ENCODE measurements around the gene ANKRD65.
"Not testable (repeated sequence)": the region's sequence is repeated elsewhere in the genome, so short reads cannot be mapped to it uniquely, and the experiment has no call there.

The ANKRD65 gene

GRCh38 chr1:1393428-1393827 is 27.6 kb downstream of the ANKRD65 start:
- DNase-seq (ENCODE audit: low spot score): no peak

DNA sequence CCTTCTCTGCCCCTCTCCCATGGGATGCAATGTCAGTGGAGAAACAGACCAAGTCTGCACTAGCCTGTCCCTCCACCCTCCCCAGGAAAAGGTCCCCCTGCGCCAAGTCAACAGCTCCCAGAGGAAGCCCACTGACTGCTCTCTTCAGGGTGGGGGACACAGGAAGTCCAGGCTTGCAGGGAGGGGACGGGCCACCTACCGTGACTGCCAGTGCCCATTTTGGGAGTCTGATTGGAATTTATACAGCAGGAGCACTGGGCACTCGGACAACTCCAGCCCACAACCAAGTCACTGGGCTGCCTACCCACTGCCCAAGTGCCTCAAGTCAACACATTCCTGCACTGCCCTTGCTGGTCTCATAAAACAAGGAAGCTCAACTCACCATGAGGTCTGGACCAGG is 28.1 kb downstream of the ANKRD65 start:
- DNase-seq (ENCODE audit: low spot score): no peak

DNA sequence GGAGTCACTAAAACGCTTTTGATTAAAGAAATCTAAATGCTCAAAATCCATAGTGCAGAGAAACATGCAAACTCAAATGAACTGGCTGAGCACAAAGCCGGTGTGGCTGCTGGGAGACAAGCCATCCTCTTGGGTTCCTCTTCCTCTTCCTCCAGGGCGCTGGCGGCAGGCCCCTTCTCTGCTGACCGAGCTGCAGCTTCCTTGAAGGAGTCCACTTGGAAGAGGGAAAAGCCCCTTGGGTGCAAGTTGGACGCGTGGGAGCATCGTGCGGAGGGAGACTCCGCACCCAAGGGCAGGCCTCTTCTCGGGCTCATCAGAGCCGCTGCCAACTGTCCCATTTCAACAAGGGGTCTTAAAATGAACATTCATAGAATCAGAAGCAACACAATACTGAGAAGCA is 29.9 kb downstream of the ANKRD65 start:
- DNase-seq (ENCODE audit: low spot score): no peak

GRCh38 chr1:1390675-1391074 is 30.4 kb downstream of the ANKRD65 start:
- no peak for DNase-seq (ENCODE audit: low spot score)

DNA sequence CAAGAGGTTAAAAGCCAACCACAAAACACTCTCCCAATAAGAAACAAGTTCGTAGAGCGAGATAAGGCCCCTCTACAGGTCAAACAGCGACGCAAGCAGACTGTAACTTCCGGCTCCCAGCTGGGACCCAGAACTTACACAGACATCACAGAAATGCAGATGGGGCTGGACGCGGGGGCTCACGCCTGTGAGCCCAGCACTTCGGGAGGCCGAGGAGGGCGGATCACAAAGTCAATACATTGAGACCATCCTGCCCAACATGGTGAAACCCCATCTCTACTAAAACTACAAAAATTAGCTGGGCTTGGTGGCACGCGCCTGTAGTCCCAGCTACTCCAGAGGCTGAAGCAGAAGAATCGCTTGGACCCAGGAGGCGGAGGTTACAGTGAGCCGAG is 33.0 kb downstream of the ANKRD65 start:
- no peak for DNase-seq (ENCODE audit: low spot score)

- no peak for DNase-seq (ENCODE audit: low spot score)
Observed at GRCh38 chr1:1387098-1388077, 33.7 kb downstream of the ANKRD65 start.

DNA sequence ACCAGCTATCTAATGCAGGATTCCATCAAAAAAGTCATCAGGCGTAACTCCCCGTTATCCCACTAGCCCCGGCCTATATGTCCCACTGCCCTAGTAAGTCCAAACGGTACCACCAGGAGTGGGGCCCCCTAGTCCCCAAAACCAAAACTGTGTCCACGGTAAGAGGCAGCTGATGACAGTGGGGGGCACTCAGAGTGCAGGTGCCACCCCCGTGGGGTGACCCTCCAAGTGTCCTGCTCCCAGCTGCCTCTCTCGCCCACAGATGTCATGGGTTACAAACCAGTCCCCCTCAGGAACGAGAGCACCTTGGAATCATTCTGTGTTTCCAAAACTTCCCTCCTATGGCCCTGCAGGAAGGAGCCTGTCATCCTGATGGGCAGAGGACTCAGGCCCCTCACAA is 35.1 kb downstream of the ANKRD65 start:
- DNase-seq (ENCODE audit: low spot score): no peak

- DNase-seq (ENCODE audit: low spot score): not testable (repeated sequence)
Observed at GRCh38 chr1:1385339-1385738, 35.7 kb downstream of the ANKRD65 start.

DNA sequence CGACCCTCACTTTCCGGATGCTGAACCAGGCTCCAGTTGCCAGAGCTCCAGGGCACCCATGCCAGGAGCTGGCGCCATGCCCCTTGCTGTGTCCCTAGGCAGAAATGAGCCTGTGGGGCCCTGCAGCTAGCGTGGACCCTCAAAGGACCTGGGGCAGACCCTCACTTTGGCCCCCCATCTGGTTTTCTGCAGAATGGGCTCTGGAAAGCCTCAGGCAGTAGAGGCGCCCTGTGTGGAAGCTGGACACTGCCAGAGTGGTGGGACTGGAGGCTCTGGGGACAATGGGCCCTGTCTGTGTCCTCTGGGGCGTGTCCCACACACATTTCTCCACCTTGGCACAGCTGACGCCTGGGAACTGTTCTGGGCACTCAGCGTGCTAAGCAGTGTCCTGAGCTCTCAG is 39.8 kb downstream of the ANKRD65 start:
- DNase-seq (ENCODE audit: low spot score): no peak

GRCh38 chr1:1380860-1381259 is 40.2 kb downstream of the ANKRD65 start:
- DNase-seq (ENCODE audit: low spot score): no peak

DNA sequence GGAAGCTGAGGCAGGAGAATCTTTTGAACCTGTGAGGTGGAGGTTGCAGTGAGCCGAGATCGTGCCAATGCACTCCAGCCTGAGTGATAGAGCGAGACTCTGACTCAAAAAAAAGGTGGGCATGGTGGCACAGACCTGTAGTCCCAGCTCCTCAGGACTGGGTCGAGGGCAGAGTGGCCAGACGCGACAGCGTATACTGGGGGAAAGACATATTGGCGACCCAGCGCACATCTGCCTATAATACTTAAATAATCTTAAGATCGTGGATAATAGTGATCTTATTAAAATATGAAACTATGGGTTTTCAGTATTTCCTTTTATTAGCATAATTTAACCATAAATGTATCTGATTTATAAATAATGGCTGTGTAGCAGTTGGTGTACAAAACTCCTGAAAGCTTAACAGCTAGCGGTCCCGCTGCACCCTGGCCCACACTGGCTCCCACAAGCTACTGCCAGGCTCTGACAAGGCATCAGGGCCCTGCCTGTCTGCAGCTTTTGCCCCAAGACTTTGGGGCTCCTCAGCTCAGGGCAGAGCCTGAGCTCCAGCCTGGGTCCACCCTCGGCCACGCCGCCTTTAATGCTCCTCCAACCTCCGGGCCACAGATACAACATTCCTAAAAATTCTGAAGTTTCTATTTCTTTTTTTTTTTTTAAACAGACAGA is 43.4 kb downstream of the ANKRD65 start:
- no peak for DNase-seq (ENCODE audit: low spot score)

DNA sequence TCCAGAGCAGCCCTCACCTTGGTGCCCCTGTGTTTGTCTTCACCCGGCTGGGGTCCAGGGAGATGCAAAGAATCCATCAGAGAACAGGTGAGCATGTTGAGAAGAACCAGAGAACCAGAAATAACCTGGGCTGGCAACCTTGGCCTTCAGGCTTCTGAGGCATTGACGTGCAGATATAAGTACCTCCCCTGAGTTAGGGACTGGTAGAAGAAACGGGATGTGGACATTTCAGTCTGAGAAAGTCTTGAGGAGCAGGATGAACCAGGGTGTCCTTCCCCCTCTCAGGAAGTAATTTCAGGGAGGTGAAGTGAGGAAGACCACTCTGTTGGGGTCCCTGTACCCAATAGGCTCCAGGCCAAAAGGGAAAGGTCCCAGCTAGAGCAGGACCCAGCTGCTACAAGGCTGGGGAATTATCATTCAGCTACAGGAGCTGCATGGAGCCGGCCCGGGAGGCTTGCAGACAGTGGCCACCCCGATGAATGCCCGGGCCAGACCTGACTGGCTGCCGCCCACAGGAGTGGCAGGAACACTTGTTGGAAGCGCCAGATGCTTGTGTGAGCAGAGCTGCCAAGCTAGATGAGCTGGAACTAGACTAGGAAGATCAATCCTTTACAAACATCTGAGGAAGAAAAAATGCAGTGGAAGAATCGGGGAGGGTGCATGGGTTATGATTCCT is 44.4 kb downstream of the ANKRD65 start:
- no peak for DNase-seq (ENCODE audit: low spot score)

DNA sequence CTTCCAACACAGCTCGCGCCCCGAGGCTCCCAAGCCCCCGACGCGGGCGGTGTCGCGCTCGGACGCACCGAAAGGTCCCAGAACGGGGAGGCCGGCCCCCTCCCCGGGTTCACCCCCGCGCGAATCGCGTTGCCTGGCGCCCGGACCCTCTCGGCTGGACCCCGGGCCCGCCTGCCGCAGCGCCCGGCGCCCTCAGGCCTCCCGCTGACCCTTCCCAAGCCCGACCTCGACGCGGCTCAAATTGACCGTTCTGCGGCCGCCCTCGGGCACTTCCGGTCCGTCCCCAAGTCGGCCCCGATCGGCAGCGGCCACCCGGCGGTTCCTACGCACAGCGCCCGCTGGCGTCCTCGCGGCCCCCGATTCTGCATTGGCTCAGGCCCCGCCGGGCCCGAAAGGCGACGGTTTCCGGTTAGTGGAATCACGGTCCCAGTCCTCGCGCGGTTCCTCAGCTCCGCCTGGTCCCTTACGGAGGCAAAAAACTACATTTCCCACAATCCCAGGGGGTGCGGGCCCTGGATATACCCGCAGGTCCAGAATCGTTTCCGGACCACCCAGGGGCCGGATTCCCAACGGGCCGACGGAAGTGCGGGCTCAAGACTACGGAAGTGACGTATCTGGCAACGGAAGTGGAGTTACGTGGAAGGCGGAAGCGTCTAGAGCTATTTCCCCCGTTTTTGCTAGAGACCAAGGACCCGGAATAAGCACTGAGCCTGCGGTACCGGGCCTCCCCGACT is 46.0 kb downstream of the ANKRD65 start, which contains the start of gene AURKAIP1:
Gene AURKAIP1 (minus strand): TSS at position 279 of the 734 bp plus-strand sequence. CDS start 451 bp downstream, outside the sequence.
- DNase-seq (ENCODE audit: low spot score): peak; percentile 99

- DNase-seq (ENCODE audit: low spot score): no peak
Observed at GRCh38 chr1:1374589-1374928, 46.5 kb downstream of the ANKRD65 start.

DNA sequence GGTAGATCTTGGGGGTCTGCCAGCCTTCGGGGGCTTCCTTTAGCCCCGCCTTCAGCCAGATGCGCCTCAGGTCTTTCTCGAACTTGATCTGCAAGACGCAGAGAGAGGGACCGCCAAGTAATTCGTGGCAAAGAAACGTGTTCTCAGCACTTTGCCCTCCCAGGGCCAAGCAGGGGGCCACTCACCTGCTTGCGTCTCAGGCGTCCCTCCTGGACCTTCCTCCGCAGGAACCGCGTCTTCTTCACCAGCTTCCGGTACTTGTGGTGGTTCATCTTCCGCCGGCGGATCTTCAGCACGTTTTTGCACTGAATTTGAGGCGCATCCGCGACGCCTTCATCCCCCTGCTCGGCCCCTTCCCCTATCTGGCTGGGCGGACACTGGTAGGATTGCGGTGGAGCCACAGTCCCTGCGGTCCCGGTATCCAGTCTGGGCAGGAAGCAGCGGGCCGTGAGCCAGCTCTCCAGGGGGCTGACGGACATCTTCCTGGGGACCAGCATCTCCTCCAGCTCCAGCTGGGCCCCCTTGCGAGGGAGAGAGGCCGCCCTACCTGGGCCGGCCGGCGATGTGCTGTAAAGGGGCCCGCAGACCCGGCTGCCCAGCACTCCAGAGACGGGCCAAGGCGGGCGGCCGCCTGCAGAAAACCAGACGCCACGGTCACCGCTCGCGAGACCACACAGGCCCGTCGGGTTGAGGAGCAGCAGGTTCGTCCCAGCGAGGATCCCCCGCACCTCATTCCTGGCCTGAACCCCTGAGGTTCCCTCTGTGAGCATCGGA is 47.1 kb downstream of the ANKRD65 start:
- no peak for DNase-seq (ENCODE audit: low spot score)

GRCh38 chr1:1373051-1373814 is 47.8 kb downstream of the ANKRD65 start:
- no peak for DNase-seq (ENCODE audit: low spot score)

- DNase-seq (ENCODE audit: low spot score): peak; percentile 87
Observed at GRCh38 chr1:1371746-1372711, 49.0 kb downstream of the ANKRD65 start.

GRCh38 chr1:1371364-1371745 is 49.7 kb downstream of the ANKRD65 start:
- DNase-seq (ENCODE audit: low spot score): no peak

DNA sequence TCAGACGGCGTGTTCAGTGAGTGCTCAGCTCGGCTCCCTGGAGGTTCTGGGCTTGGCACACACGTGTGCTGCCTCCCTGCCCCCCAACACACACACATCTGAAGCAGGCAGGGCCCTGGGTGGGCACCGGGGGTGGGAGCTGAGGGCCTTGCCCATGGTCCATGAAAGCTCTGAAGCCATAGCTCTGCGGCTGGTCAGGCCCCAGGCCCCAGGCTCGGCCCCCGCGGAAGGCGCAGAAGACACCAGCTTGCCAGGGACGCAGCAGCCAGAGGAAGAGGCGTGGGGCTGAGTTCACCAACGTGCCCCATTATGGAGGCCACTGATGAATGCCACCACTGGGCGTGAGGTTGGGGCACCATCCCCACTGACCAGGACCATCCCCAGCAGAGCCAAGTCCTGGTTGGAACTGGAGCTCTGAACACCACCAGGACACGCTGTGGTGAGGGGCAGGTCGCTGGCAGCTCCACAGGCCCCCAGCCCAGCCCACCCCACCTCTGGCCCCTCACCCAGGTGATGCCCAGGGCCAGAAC is 50.2 kb downstream of the ANKRD65 start:
- no peak for DNase-seq (ENCODE audit: low spot score)

All from hepatic stellate cell (primary cell).